ENCODE measurements around the gene LIMS1. TPM values are rescaled to one million over a fixed set of nuclear protein-coding genes. Genes with fewer than 3 reads are reported as not detected.

The LIMS1 gene
- total and polyA plus RNA-seq, 11 donors = 21.3 to 136 (median 76.0) TPM

- Histone ChIP-seq H3K4me1 (peaks cover 0 to 70% (median 44%) of the 10 kb centered on the region in 12 donors), H3K27me3 (no peaks in the 10 kb centered on the region), H3K4me3 (no peak overlapping the region), H3K36me3 (no peaks in the 10 kb centered on the region), H3K9me3 (no peaks in the 10 kb centered on the region), H3K27ac (peak overlapping the region in 11 of 12 donors; percentile 50 to 94 (median 77))
- peak in 4 of 5 donors; percentile 48 to 72 (median 54) for DNase-seq
- TF ChIP-seq, protein P1, sequence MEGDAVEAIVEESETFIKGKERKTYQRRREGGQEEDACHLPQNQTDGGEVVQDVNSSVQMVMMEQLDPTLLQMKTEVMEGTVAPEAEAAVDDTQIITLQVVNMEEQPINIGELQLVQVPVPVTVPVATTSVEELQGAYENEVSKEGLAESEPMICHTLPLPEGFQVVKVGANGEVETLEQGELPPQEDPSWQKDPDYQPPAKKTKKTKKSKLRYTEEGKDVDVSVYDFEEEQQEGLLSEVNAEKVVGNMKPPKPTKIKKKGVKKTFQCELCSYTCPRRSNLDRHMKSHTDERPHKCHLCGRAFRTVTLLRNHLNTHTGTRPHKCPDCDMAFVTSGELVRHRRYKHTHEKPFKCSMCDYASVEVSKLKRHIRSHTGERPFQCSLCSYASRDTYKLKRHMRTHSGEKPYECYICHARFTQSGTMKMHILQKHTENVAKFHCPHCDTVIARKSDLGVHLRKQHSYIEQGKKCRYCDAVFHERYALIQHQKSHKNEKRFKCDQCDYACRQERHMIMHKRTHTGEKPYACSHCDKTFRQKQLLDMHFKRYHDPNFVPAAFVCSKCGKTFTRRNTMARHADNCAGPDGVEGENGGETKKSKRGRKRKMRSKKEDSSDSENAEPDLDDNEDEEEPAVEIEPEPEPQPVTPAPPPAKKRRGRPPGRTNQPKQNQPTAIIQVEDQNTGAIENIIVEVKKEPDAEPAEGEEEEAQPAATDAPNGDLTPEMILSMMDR (IDR thresholded peaks at IDR 0.05) = no peak
- TF ChIP-seq POLR2A (IDR thresholded peaks at IDR 0.05) = no peak
- 40 to 44% (median 43%) methylated on average over 5 of the region's 5 CpGs for WGBS, 4 donors
- intact Hi-C loops (cut with DNase I) = loop anchor here in 7 of 10 donors (5.0 to 10.0 kb wide), 8 partner anchors 52 to 392 kb away; partner anchors contain the start of genes LIMS1 (in 3 of the 7) and GCC2 (in 2 of the 7)
- peak in 2 of 4 donors; percentile 22 to 44 for ATAC-seq
These were observed 52.4 kb downstream of the LIMS1 start for GRCh38 chr2:108586631-108587030.

DNA sequence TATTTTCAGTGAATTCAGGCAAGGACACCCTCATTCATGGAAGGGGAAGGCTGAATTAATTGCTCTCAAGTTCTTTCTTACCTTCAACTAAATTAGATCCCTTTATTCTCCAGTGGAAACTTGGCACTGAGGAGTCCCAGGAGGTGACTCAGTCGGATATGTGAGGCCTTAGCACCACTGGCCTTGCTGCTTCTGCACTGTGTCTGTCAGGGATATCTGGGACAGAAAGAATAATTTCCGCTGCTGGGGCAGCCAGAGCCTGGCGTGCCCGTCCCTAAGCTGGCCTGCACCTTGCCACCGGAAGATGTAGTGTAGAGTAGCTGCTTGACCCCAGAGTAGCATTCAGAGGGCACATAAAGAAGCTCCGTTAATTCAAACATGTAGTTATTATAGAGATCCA is 53.4 kb downstream of the LIMS1 start:
- Histone ChIP-seq H3K4me1 (peaks cover 0 to 79% (median 45%) of the 10 kb centered on the region in 12 donors), H3K9me3 (no peaks in the 10 kb centered on the region), H3K4me3 (no peak overlapping the region), H3K27me3 (no peaks in the 10 kb centered on the region), H3K27ac (peak overlapping the region; percentile 59 to 94 (median 78)), H3K36me3 (no peaks in the 10 kb centered on the region)
- 10 to 19% (median 13%) methylated on average over 6 of the region's 6 CpGs for WGBS, 4 donors
- intact Hi-C loops (cut with DNase I) = loop anchor here in 7 of 10 donors (5.0 to 10.0 kb wide), 8 partner anchors 53 to 393 kb away; partner anchors contain the start of genes LIMS1 (in 3 of the 7) and GCC2 (in 2 of the 7)
- DNase-seq (peak in 4 of 5 donors; percentile 50 to 76 (median 68)), ATAC-seq (peak; percentile 74 to 88 (median 84))
- TF ChIP-seq, protein P1 (IDR thresholded peaks at IDR 0.05) = no peak
- no peak for TF ChIP-seq POLR2A (IDR thresholded peaks at IDR 0.05)

- peak in 3 of 4 donors; percentile 21 to 37 (median 22) for ATAC-seq
- Histone ChIP-seq H3K4me3 (peak overlapping the region in 2 of 12 donors; percentile 5 to 45), H3K36me3 (no peaks in the 10 kb centered on the region)
These were observed 53.9 kb downstream of the LIMS1 start for GRCh38 chr2:108588070-108588668.

GRCh38 chr2:108589372-108589771 is 55.1 kb downstream of the LIMS1 start:
- peaks cover 0 to 93% (median 56%) of the 10 kb centered on the region in 12 donors for H3K4me1 ChIP-seq
- no peaks in the 10 kb centered on the region for H3K27me3 ChIP-seq
- TF ChIP-seq, protein P1 (IDR thresholded peaks at IDR 0.05) = no peak
- TF ChIP-seq POLR2A (IDR thresholded peaks at IDR 0.05) = no peak
- no peaks in the 10 kb centered on the region for H3K36me3 ChIP-seq
- intact Hi-C loops (cut with DNase I) = loop anchor here in 7 of 10 donors (5.0 to 10.0 kb wide), 8 partner anchors 55 to 395 kb away; partner anchors contain the start of genes LIMS1 (in 3 of the 7) and GCC2 (in 2 of the 7)
- ATAC-seq (no peak), DNase-seq (no peak)
- peak overlapping the region in 1 of 12 donors; percentile 45 for H3K4me3 ChIP-seq
- no peaks in the 10 kb centered on the region for H3K9me3 ChIP-seq
- H3K27ac ChIP-seq = peak overlapping the region in 9 of 12 donors; percentile 4 to 94 (median 77)

More at GRCh38 chr2:108588070-108588668, 53.9 kb downstream of the LIMS1 start:
- intact Hi-C loops (cut with DNase I) = loop anchor here in 7 of 10 donors (5.0 to 10.0 kb wide), 8 partner anchors 53 to 393 kb away; partner anchors contain the start of genes LIMS1 (in 3 of the 7) and GCC2 (in 2 of the 7)
- Histone ChIP-seq H3K27me3 (no peaks in the 10 kb centered on the region), H3K27ac (peak overlapping the region; percentile 59 to 94 (median 78)), H3K9me3 (no peaks in the 10 kb centered on the region), H3K4me1 (peaks cover 0 to 85% (median 46%) of the 10 kb centered on the region in 12 donors)
- no peak for TF ChIP-seq POLR2A (IDR thresholded peaks at IDR 0.05)
- TF ChIP-seq, protein P1 (IDR thresholded peaks at IDR 0.05) = no peak
- WGBS, 4 donors = 47 to 52% (median 48%) methylated on average over 3 of the region's 3 CpGs
- DNase-seq = no peak
